Esophagus (tissue), 2 donors: ENCODE measurements around the gene ZFP91. TPM values are rescaled to one million over a fixed set of nuclear protein-coding genes. Genes with fewer than 3 reads are reported as not detected.
"Not testable (repeated sequence)": the region's sequence is repeated elsewhere in the genome, so short reads cannot be mapped to it uniquely, and the experiment has no call there.

ENCODE experiments used
- H3K27ac ChIP-seq, 2 donors: one replicate each; pipeline ENCODE4 v1.5.1; 2013; ENCODE audit warnings: low read depth in 2 of 2, mild to moderate bottlenecking in 2 of 2, inconsistent platforms in 1 of 2, low read length in 1 of 2, moderate library complexity in 1 of 2
- H3K27me3 ChIP-seq, 2 donors: one replicate each; pipeline ENCODE4 v1.6.1; 2013; ENCODE audit warnings: low read length in 2 of 2, control low read depth in 1 of 2, mild to moderate bottlenecking in 1 of 2; ENCODE audit not compliant: insufficient read depth in 2 of 2, control insufficient read depth in 1 of 2
- H3K36me3 ChIP-seq, 2 donors: one replicate each; pipeline ENCODE4 v1.6.1; 2013; ENCODE audit warnings: low read length in 1 of 2; ENCODE audit not compliant: control insufficient read depth in 2 of 2, insufficient read depth in 2 of 2
- H3K4me1 ChIP-seq, 2 donors: one replicate each; pipeline ENCODE4 v1.6.1; 2013; ENCODE audit warnings: low read length in 1 of 2; ENCODE audit not compliant: control insufficient read depth in 2 of 2, insufficient read depth in 2 of 2
- H3K4me3 ChIP-seq, 2 donors: one replicate each; pipeline ENCODE4 v1.5.1; 2013; ENCODE audit warnings: low read length in 2 of 2, mild to moderate bottlenecking in 2 of 2, low read depth in 1 of 2, moderate library complexity in 1 of 2
- H3K9me3 ChIP-seq, 2 donors: one replicate each; pipeline ENCODE4 v1.6.1; 2013; ENCODE audit warnings: mild to moderate bottlenecking in 2 of 2, low read depth in 1 of 2, low read length in 1 of 2, moderate library complexity in 1 of 2; ENCODE audit not compliant: control insufficient read depth in 2 of 2, insufficient read depth in 1 of 2
- WGBS, 2 donors: extraction: QIAGEN DNeasy Blood & Tissue Kit; methylation state at CpG; one replicate each; pipeline ENCODE4 v1.1.7; 2013; 5-methylcytosine and 5-hydroxymethylcytosine counted together
- polyA plus RNA-seq, 2 donors: library from polyadenylated mRNA; stranded (reverse); fragments of 200-250 nt; gene quantifications; one replicate each; pipeline ENCODE4 v1.2.3, GENCODE V29; 2013
- donor health status: healthy with polysubstance abuse.
- donor health status: Bipolar disorder and iron deficiency.

Gene ZFP91
- polyA plus RNA-seq, 2 donors = 7.4 to 15.5 TPM

DNA sequence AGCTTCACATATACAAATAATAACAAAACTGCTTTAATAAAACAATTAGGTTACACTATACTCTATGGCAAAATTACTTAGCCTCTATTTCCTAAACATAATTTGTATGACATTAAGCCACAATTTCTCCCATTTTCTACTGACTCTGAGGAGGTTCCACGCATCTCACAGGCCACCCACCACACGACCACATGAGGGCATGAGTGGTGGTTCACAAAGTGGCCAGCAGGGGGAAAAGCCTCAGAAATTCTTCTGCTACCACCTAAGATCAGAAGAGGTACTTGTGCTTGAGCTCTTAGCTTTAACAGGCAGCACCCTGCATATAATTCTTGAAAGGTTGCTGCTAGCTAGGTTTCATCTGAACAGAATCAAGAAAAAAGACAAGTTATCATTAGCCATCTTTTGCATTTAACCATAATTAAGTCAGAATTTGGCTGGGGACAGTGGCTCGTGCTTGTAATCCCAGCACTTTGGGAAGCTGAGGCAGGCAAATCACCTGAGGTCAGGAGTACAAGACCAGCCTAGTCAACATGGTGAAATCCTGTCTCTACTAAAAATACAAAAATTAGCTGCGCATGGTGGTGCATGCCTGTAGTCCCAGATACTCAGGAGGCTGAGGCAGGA is 10.9 kb upstream of the ZFP91 start:
- Histone ChIP-seq H3K4me1 (no peaks in the 10 kb centered on the region), H3K27me3 (no peaks in the 10 kb centered on the region), H3K4me3 (no peak overlapping the region), H3K9me3 (no peaks in the 10 kb centered on the region), H3K36me3 (no peaks in the 10 kb centered on the region), H3K27ac (no peak overlapping the region)
- 54% methylated on average over 4 of the region's 4 CpGs for WGBS, 2 donors

DNA sequence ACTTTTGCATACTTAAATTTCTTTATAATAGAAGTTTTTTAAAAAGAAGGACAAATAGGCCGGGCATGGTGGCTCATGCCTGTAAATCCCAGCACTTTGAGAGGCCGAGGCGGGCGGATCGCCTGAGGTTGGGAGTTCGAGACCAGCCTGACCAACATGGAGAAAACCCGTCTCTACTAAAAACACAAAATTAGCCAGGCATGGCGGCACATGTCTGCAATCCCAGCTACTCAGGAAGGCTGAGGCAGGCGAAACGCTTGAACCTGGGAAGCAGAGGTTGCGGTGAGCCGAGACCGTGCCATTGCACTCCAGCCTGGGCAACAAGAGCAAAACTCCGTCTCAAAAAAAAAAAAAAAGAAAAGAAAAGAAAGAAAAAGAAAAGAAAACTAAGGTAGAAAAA is 6.0 kb upstream of the ZFP91 start:
- not testable (repeated sequence) for H3K9me3 ChIP-seq, H3K4me1 ChIP-seq, H3K4me3 ChIP-seq, H3K27me3 ChIP-seq, H3K36me3 ChIP-seq
- 77 to 88% methylated on average over 14 of the region's 14 CpGs for WGBS, 2 donors
- peak overlapping the region in 1 of 2 donors; percentile 3 for H3K27ac ChIP-seq

DNA sequence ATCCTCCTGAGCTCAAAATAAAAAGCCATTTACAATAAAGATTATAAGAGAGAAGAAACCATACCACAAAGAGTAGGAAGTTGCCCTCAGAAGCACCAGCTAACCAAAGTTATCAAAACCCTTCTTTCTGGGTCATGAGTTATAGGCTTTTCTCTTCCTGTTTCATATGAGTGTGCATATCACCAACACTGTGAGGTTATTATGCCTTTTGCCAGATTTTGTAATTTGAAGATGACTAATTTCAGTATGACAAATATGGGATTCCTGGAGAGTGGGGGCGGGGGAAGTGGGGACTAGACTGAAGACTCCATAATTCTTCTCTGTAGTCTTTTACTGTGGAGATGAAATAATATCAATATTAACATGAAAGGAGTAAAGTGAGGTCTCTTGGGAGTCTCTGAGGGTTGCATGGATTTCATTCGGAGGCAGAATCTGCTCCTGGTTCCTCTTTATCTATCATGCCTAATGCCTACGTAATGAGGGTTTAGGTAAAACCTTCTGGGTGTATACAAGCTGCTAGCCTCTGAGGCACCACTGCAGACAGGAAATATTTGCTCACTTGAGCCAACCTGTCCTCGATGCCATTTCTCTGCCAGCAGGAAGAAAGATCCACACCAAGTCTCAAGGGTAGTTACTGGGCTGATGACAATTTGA is 5.3 kb upstream of the ZFP91 start:
- H3K4me3 ChIP-seq = peak overlapping the region in 1 of 2 donors; percentile 8
- no peaks in the 10 kb centered on the region for H3K27me3 ChIP-seq
- WGBS, 2 donors = 27 to 44% methylated on average over 4 of the region's 4 CpGs
- peak overlapping the region; percentile 74 to 86 for H3K27ac ChIP-seq
- H3K9me3 ChIP-seq = no peaks in the 10 kb centered on the region
- peaks cover 3% of the 10 kb centered on the region in 2 donors for H3K4me1 ChIP-seq
- no peaks in the 10 kb centered on the region for H3K36me3 ChIP-seq

DNA sequence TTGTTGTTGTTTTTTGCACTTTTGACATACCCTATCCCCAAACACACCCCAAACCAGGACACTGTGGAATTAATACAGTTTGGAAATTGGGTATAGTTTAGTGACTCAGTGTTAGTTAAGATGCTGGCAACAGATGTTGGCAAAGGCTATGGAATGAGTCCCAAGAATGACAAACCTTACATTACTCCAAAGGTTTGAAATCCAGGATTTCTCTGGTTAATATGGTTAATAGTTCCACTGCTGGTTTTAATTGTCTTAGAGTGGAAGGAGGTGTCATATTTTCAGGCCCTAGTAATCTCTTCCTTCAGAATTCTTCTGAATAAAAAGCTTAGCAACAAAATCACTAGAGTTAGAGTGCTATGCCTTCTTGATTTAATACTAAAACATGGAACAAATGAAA is 4.0 kb upstream of the ZFP91 start:
- peak overlapping the region in 1 of 2 donors; percentile 20 for H3K4me3 ChIP-seq
- no peaks in the 10 kb centered on the region for H3K27me3 ChIP-seq
- H3K4me1 ChIP-seq = peaks cover 3% of the 10 kb centered on the region in 2 donors
- peak overlapping the region in 1 of 2 donors; percentile 35 for H3K27ac ChIP-seq
- H3K36me3 ChIP-seq = no peaks in the 10 kb centered on the region
- H3K9me3 ChIP-seq = no peaks in the 10 kb centered on the region

DNA sequence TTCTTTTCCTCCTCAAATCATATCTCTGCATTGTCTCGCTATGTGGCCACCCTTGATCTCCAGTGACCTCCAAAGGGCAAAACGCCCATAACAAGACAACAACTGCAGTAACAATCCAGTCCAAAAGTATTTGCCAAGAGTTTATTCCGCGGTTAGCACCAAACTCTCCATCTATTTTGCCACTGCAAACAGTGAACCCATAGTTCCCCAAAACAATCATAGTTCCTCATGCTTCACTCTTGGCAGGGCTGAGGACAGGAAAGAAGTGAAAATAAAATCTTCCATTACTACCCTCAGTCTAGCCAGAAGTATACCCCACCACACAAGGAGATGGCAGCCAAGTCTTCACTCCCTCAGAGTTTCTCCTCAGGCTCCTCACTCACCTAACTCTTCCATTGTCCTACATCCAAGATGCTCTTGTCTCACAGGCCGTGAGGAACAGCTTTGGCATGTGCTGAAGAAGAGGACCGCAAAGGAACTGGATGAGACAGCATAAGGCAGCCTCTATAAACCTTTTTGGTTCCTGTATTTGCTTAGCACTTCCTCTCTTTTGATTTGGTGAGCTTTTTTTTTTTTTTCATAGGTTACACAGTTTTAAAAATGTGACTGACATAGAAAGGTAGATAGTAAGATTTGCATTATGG is 3.4 kb upstream of the ZFP91 start, which contains the start of gene LPXN:
Gene LPXN, minus strand, starts transcription at position 480 of the 644 bp plus-strand sequence. Its CDS starts 84 bp downstream, at position 396.
- Histone ChIP-seq H3K9me3 (no peaks in the 10 kb centered on the region), H3K27ac (peak within 1 kb of the TSS; percentile 86 to 99), H3K4me1 (peaks cover 3% of the 10 kb centered on the region in 2 donors), H3K4me3 (peak within 1 kb of the TSS; percentile 10 to 22), H3K36me3 (no peaks in the 10 kb centered on the region), H3K27me3 (no peaks in the 10 kb centered on the region)
- WGBS, 2 donors = 56 to 61% methylated on average over 6 of the region's 6 CpGs

DNA sequence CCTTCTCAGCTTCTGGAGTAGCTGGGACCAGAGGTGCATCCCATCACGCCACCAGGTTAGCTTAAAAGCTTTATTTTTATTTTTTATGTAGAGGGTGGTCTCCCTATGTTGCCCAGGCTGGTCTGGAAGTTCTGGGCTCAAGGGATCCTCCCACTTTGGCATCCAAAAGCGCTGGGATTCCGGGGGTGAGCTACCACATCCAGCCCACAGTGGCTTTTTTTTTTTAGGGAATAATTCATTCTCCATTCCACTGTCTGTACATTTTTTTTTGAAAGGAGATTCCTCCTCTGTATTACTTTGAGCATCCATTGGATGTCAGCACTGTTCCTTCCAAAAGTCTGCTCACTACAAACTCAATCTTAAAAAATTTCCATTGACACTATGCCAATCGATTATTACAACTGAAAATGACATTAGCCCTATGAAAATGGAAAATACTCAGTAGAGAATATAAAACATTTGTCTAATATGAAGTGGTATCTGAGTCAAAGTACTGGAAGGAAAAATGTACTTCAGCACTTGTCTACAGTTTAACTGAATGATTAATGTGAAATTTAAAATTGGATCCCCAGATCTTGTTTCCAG is 1.9 kb upstream of the ZFP91 start:
- H3K4me3 ChIP-seq = peak overlapping the region in 1 of 2 donors; percentile 74
- peaks cover 3% of the 10 kb centered on the region in 2 donors for H3K4me1 ChIP-seq

DNA sequence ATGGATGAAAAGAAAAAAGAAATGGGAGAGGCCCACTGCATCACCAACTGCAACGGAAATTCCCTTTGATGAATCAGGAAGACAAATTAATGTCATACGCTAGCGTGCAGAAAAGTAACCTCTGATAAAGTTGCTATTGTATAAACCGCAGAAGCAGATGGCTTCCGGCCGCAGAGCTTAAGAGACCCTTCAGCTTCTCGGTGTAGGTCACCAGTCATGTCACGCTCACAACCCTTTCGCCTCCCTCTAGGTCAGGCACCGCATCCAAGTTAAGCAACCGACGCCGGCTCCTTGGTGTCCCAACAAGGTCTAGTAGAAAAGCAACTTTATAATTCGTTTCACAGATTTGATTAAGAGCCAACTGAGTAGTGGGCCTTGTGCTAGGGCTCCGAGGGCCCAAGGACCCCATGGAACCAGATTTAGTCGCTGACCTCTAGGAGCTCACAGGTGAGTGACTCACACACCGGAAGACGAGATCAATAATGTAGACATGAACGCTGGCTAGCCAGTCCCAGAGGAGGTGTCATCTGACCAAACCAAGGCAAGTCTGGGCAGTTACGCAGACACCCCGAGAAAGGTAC is 1.2 kb upstream of the ZFP91 start:
- 0 to 1% methylated on average over 21 of the region's 21 CpGs for WGBS, 2 donors
- Histone ChIP-seq H3K4me3 (peak overlapping the region; percentile 74 to 79), H3K36me3 (no peaks in the 10 kb centered on the region), H3K27ac (peak overlapping the region; percentile 99 to 100), H3K4me1 (peaks cover 3% of the 10 kb centered on the region in 2 donors), H3K9me3 (no peaks in the 10 kb centered on the region), H3K27me3 (no peaks in the 10 kb centered on the region)

More for the DNA sequence above, 1.9 kb upstream of the ZFP91 start:
- no peaks in the 10 kb centered on the region for H3K36me3 ChIP-seq
- no peaks in the 10 kb centered on the region for H3K27me3 ChIP-seq
- H3K27ac ChIP-seq = peak overlapping the region; percentile 99 to 100
- WGBS, 2 donors = 23 to 31% methylated on average over 4 of the region's 4 CpGs
- H3K9me3 ChIP-seq = no peaks in the 10 kb centered on the region

DNA sequence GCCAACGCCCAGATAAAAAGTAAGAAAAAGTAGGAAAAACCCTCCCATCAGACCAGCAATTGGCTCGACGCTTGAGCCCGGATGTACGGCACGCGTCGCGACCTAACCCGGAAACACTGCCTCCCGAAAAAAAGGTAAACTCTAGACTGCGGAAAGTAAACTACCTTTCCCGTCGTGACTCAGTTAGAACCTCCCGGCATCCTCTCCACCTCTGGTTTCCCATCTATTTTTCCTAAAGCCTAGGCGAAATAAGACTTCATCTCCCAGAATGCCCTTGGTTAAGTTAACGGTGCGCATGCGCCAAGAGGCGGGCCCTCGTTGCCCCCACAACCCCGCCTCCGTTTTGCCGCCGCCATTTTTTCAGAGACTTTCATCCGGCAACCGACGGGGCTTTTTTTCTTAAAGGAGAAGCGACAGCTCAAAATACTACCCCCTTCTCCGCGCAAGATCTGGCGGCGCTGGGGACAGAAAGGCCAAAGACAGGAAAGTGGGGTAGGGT is 678 bp upstream of the ZFP91 start:
- 0% methylated on average over 33 of the region's 33 CpGs for WGBS, 2 donors
- Histone ChIP-seq H3K27me3 (no peaks in the 10 kb centered on the region), H3K4me1 (peaks cover 3% of the 10 kb centered on the region in 2 donors)

More for the DNA sequence above, 678 bp upstream of the ZFP91 start:
- no peaks in the 10 kb centered on the region for H3K9me3 ChIP-seq
- H3K27ac ChIP-seq = peak overlapping the region; percentile 99 to 100
- H3K4me3 ChIP-seq = peak overlapping the region; percentile 74 to 79
- no peaks in the 10 kb centered on the region for H3K36me3 ChIP-seq
